ENCODE results near the gene NOX5.

DNA sequence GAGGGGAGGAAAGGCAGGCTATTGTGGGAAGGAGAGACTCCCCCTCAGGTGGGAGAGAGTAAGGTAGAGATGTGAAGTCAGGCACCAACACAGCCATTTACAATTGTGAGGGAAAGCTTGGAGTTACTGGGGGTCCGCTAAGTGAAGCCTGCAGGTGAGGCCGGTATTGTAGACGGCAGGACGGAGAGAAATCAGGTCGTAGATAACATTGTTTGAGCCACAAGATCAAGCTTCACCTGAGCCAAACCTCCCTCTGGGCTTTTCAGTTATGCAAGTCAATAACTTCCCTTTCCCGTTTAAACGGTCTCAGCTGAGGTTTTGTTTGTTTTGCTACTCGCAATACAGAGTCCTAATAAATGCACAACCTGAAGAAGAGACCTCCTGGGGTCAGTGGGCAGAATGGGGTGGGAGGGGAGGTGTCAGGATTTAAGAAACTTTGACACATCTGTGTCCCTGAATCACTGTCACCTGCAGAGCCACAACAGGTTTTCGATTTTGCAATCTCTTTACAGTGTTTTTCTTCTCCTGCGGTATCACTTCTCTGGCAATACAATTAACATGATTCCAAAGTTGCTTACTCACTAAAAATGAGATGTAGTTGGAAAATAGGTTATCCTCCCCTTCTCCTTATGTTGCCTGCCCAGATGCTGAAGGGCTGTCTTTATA, 73.9 kb downstream of the NOX5 start:
- TF ChIP-seq, protein P1, sequence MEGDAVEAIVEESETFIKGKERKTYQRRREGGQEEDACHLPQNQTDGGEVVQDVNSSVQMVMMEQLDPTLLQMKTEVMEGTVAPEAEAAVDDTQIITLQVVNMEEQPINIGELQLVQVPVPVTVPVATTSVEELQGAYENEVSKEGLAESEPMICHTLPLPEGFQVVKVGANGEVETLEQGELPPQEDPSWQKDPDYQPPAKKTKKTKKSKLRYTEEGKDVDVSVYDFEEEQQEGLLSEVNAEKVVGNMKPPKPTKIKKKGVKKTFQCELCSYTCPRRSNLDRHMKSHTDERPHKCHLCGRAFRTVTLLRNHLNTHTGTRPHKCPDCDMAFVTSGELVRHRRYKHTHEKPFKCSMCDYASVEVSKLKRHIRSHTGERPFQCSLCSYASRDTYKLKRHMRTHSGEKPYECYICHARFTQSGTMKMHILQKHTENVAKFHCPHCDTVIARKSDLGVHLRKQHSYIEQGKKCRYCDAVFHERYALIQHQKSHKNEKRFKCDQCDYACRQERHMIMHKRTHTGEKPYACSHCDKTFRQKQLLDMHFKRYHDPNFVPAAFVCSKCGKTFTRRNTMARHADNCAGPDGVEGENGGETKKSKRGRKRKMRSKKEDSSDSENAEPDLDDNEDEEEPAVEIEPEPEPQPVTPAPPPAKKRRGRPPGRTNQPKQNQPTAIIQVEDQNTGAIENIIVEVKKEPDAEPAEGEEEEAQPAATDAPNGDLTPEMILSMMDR (IDR thresholded peaks at IDR 0.05; ENCODE audit: low read depth, low read length, missing input control) = no peak
- TF ChIP-seq REST (IDR thresholded peaks at IDR 0.05) (no peak), GABPA (IDR thresholded peaks at IDR 0.05 in 1 of 2, conservative IDR thresholded peaks at IDR 0.05 in 1 of 2) (no peak), ZBTB33 (IDR thresholded peaks at IDR 0.05) (no peak), RAD21 (IDR thresholded peaks at IDR 0.05) (no peak), FOXA1 (IDR thresholded peaks at IDR 0.05) (no peak)
- TF ChIP-seq, protein P2, sequence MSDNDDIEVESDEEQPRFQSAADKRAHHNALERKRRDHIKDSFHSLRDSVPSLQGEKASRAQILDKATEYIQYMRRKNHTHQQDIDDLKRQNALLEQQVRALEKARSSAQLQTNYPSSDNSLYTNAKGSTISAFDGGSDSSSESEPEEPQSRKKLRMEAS (IDR thresholded peaks at IDR 0.05) = no peak
- TF ChIP-seq, protein P3, sequence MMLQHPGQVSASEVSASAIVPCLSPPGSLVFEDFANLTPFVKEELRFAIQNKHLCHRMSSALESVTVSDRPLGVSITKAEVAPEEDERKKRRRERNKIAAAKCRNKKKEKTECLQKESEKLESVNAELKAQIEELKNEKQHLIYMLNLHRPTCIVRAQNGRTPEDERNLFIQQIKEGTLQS (IDR thresholded peaks at IDR 0.05) = no peak

Measured in liver (tissue), 3 donors.